H54 (cell line): ENCODE measurements around the gene AGBL1.
A peak's percentile ranks its signal among the peaks of the same experiment; 100 is the strongest.
"Not testable (repeated sequence)": the region's sequence is repeated elsewhere in the genome, so short reads cannot be mapped to it uniquely, and the experiment has no call there.

Experiments used
- DNase-seq: peaks from one replicate; pipeline ENCODE4 v3.0.0; 2011; ENCODE audit warnings: low spot score, mixed read lengths; ENCODE audit not compliant: insufficient read length
- FAIRE-seq: peaks from 3 replicates; lab custom pipeline; 2011; peaks lifted over from hg19 to GRCh38; lab: Jason Lieb, UNC
- POLR2A ChIP-seq: IDR thresholded peaks from 2 replicates; pipeline ENCODE4 v1.6.1; 2011; ENCODE audit warnings: low read depth, mild to moderate bottlenecking, low read length

The AGBL1 gene

GRCh38 chr15:86876387-86876944 is 796.8 kb downstream of the AGBL1 start:
- no peak for FAIRE-seq
- no peak for TF ChIP-seq POLR2A
- DNase-seq, result no peak

GRCh38 chr15:86877171-86877631 is 797.5 kb downstream of the AGBL1 start:
- FAIRE-seq (no peak), DNase-seq (no peak)
- no peak for TF ChIP-seq POLR2A

GRCh38 chr15:86878844-86879243 is 799.2 kb downstream of the AGBL1 start:
- not testable (repeated sequence) for FAIRE-seq, DNase-seq

GRCh38 chr15:86879250-86880229 is 799.9 kb downstream of the AGBL1 start:
- DNase-seq, result no peak
- FAIRE-seq, result no peak
- TF ChIP-seq POLR2A, result no peak

GRCh38 chr15:86885616-86886015 is 805.9 kb downstream of the AGBL1 start:
- DNase-seq, result no peak
- FAIRE-seq, result no peak
- no peak for TF ChIP-seq POLR2A

- no peak for FAIRE-seq
Observed at GRCh38 chr15:86892774-86893449, 813.2 kb downstream of the AGBL1 start.

GRCh38 chr15:86894269-86894668 is 814.6 kb downstream of the AGBL1 start:
- no peak for FAIRE-seq
- no peak for DNase-seq
- TF ChIP-seq POLR2A, result no peak

More at GRCh38 chr15:86892774-86893449, 813.2 kb downstream of the AGBL1 start:
- DNase-seq, result no peak
- no peak for TF ChIP-seq POLR2A

- TF ChIP-seq POLR2A, result no peak
- DNase-seq, result no peak
- no peak for FAIRE-seq
Observed at GRCh38 chr15:86903642-86904421, 824.2 kb downstream of the AGBL1 start.

- FAIRE-seq (no peak), DNase-seq (no peak)
- TF ChIP-seq POLR2A, result no peak
Observed at GRCh38 chr15:86905625-86906256, 826.1 kb downstream of the AGBL1 start.

- FAIRE-seq (no peak), DNase-seq (no peak)
- TF ChIP-seq POLR2A, result no peak
Observed at GRCh38 chr15:86906376-86906775, 826.7 kb downstream of the AGBL1 start.

- no peak for TF ChIP-seq POLR2A
- no peak for FAIRE-seq
- DNase-seq, result no peak
Observed at GRCh38 chr15:86911022-86911421, 831.4 kb downstream of the AGBL1 start.

GRCh38 chr15:86912661-86913060 is 833.0 kb downstream of the AGBL1 start:
- no peak for FAIRE-seq

GRCh38 chr15:86915811-86916331 is 836.2 kb downstream of the AGBL1 start:
- no peak for FAIRE-seq
- TF ChIP-seq POLR2A, result no peak
- DNase-seq, result peak; percentile 3

More at GRCh38 chr15:86912661-86913060, 833.0 kb downstream of the AGBL1 start:
- no peak for TF ChIP-seq POLR2A
- DNase-seq, result no peak
